GM19239 (cell line): ENCODE data around the gene PIK3CG.
"Not testable (repeated sequence)": the region's sequence is repeated elsewhere in the genome, so short reads cannot be mapped to it uniquely, and the experiment has no call there.

Experiments used
- DNase-seq: peaks from one replicate; pipeline ENCODE4 v3.0.0; 2011; ENCODE audit warnings: low spot score; ENCODE audit not compliant: insufficient read length
- FAIRE-seq: peaks from 2 replicates; lab custom pipeline; 2011; peaks lifted over from hg19 to GRCh38; lab: Jason Lieb, UNC

The PIK3CG gene

DNA sequence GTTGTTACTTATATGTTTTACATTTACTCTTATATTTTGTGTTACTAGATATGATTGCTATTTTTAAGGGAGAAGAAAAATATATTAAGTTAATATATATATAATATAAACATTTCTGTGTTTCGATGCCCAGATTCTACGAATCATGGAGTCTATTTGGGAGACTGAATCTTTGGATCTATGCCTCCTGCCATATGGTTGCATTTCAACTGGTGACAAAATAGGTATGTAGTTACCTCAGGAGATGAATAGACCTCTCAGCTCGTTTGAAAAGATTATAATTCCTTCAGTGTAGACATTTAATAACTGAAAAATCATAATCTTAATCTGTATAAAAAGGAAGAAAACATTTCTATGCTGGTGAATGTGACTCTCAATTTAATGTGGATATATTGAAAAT lies 16.9 kb downstream of the PIK3CG start:
- FAIRE-seq (no peak), DNase-seq (no peak)

DNA sequence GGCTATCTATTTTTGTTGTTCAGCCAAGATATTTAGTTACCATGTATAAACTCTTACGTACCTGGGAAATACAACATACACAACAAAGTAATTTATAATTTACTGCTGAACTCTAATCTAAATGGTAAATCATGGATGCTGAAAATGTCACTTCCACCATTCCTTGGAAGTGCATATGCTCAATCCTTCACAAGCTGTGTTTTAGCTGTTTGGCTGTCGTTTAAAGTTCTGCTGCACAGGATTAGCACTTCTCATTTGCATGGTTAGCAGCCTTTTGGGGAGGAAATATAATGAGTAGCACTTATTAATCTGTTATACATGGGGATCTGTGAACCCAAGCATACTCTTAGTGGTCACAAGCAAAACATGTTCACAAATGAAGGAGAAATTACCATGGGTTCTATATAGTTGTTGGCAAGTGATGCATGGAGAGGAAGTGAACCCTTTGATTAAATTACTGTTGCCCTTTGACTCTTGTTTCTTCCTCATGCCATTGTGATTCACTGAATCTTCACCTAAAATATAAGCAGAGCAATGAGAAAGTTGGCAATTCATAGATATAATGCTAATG lies 18.5 kb downstream of the PIK3CG start:
- peak; percentile 48 for FAIRE-seq
- no peak for DNase-seq

DNA sequence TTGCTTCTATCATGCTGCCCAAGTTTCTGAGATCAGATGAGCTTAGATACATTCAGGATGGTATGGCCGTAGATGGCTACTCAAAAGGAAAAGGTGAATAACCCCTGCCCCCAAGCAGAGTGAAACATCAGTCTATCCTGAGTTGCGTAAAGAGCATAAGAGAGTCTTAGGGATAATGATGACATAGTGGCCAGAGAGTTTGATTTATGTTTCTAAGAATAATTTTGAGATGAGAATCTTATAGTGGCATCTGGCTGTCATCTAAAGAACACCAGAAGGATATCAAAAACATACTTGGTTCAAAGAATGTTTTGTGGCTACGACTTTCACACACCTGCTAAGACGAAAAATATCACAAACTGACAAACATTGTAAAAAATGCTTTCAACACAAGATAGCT lies 20.6 kb downstream of the PIK3CG start:
- DNase-seq (no peak), FAIRE-seq (no peak)

DNA sequence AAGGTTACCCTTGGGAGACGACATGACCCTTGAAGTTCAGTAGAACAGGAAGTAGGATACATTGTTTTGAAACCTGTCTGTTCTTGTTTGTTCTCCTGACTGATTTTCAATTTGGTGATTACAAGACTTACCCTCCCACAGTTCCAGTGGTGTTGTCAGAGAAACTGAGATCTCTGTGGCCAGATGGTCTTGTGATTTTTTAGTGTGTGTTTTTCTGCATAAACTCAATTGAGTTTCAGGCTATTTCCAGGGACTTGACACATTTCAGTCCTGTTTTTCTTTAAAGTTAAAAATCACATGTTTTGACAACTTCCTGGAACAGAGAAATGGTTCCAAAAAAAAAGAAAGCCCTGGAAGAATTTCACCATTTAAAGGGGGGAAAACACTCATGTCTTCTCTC lies 22.3 kb downstream of the PIK3CG start:
- FAIRE-seq (peak; percentile 80), DNase-seq (no peak)

DNA sequence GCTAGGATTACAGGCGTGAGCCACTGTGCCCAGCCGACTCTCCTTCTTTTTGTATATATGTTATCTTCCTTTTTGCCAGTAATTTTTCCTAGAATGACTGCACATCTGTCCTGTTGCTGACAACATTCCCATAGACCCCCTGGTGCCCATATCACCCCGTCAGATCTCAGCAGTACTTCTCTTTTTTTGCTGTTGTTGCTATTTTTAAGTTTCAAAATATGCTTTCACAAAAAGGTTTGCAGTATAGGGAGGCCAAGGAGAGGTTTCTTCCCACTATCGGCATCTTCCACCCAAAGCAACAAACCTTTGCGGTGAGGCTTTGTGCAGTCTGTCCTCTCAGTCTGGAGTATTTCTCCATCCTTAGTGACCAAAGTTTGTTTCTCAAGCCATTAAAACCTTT lies 23.1 kb downstream of the PIK3CG start:
- DNase-seq = no peak
- no peak for FAIRE-seq

DNA sequence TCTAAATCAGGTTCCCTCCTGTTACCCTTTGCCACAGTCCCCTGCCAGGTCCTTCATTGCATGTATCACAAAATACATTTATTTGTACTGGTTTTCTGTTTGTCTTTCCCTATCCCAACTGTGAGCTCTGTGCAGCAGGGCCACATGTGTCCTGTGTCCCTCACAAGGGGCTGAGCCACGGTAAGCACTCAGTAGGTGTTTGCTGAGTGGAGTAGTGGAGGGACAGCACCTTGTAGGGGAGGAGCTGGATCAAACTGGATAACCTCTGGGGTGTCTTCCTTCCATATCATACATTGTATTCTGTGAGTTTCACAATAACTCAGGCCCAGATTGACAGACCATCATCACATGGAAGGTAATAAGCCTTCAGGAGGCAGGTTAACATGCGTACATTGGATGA lies 25.9 kb downstream of the PIK3CG start:
- DNase-seq (no peak), FAIRE-seq (no peak)

DNA sequence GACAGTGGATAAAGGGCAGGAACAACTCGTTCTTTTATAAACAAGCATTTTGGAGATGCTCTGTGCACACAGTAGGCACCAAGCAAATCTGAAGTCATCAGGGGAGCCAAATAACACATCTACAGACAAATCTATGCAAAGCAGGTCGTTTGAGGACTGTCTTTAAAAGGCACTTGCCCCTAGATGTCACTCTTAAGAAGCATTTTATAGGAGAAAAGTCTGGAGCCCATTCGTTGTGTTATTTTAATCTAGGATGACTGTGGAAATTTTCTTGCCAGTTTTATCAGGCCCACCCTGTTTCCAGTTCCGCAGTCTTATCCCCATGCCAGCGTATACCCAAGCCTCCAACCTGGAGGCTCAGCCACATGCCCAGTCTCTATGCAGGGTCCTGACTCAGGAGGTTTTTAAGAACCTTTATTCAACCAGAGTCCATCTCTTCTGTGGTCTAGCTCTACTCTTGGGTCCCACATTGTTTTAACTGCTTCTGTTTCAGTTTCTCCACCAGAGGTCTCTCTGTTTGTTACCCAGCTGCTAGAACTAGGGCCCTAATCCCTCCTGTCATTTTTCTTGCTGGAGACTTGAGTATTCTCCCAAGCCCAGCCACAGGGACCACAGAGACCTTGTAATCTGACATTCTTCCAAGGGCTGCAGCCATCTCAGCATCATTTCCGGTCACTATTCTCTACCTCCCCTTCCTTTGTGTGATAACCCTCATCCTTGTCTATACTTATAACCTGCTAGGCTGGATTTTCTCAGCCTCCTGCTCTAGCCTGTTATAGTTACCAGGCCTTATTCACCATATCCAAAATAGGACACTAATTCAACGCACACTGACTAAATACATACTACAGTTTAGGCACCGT lies 26.7 kb downstream of the PIK3CG start:
- DNase-seq (no peak), FAIRE-seq (peak; percentile 74)

DNA sequence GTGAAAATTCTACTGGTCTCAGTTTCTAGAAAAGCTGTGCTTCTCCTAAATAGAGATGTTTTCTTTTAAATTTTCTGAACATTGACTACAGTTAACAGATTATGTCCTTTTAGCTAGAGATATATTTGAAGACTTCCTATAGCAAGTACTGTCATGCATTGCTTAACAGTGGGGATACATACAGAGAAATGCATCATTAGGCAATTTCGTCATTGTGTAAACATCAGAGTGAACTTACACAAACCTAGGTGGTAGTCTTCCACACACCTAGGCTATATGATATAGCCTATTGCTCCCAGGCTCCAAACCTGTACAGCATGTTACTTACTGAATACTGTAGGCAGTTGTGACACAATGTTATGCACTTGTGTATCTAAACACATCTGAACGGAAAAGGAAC lies 28.5 kb downstream of the PIK3CG start:
- DNase-seq (no peak), FAIRE-seq (no peak)

DNA sequence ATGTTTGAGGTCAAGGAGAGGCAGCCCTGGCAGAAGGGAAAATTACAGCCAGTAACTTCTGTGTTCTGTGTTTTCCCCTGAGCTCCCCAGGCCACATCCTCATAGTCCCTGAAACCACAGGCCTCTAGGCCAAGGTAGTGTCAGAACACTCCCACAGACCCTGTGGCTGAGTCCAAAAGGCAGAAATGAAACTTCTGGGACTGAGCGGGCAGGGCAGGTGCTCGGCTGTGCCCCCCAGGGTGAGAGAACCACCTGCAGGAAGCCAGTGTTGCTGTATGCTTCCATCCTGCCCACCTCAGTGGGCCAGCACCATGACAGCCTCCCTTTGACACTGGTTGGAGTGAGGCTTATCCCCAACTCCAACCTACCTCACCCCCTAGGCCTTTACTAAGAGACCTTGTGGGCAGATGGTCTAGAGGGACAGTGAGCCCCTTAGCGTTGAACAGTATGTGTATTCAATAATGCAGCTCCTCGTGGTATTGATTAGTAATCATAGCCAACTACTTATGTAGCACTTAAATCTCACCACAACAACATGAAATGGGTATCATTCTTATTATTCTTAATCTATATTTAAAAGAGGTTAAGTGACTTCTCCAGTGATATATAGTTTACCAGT lies 30.3 kb downstream of the PIK3CG start:
- FAIRE-seq = peak; percentile 88
- DNase-seq = no peak

DNA sequence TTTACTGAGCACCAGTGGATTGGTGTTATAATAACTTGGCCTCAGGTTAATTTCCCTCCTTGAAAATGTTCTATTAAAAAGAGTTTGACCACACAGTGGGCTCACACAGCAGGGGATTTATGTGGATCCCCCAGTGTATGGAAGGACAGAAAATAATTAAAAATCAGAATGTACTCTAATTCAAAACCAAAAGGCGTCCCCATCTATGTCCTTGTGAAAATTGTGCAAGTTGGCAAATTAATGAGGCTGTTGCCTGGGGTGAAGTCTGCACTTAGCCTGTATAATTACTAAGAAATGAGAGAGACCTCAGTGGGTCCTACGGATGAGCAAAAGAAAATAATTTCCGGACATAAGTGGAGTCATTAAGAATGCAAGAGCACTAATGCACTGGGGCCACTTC lies 31.1 kb downstream of the PIK3CG start:
- DNase-seq (no peak), FAIRE-seq (no peak)

DNA sequence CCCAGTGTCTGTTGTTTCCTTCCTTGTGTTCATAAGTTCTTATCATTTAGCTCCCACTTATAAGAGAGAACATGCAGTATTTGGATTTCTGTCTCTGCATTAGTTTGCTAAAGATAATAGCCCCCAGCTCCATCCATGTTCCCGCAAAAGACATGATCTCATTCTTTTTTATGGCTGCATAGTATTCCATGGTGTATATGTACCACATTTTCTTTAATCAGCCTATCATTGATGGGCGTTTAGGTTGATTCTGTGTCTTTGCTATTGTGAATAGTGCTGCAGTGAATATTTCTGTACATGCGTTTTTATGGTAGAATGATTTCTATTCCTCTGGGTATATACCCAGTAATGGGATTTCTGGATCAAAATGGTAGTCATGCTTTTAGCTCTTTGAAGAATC lies 32.5 kb downstream of the PIK3CG start:
- not testable (repeated sequence) for DNase-seq, FAIRE-seq

DNA sequence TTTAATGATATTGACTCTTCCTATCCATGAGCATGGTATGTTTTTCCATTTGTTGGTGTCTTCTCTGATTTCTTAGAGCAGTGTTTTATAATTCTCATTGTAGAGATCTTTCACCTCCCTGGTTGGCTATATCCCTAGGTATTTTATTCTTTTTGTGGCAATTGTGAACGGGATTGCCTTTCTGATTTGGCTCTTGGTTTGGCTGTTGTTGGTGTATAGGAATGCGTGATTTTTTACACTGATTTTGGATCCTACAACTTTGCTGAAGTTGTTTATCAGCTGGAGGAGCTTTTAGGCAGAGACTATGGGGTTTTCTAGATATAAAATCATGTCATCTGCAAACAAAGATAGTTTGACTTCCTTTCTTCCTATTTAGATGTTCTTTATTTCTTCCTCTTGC lies 33.9 kb downstream of the PIK3CG start:
- FAIRE-seq, DNase-seq: not testable (repeated sequence)

DNA sequence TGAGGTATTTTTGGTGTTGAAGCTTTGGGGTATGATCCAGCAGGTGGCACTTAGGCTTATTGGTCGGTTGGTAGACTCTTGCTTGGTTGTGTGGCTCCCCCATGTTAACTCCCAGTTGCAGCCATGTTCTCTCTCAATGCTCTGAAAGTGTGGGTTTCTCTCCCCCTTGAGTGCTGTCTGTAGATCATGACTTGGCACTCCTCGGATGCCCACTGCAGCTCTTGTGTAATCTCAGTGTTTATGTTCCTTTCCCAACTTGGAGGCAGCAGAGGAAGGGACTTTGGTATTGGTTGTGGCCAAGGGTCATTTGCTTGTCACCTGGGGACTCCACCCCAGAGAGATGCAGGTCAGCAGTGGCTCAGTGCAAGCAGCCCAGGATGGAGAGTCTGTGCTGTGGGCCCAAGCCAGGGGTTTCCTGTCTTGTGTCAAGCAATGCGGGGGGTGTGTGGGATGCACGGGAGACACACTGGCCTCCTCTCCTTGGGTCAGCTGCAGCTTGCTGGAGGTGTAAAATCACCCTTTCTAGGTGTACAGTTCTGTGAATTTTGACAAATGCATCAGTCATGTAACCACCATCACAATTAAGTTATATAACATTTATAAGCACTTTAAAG lies 36.9 kb downstream of the PIK3CG start:
- FAIRE-seq = no peak
- no peak for DNase-seq

DNA sequence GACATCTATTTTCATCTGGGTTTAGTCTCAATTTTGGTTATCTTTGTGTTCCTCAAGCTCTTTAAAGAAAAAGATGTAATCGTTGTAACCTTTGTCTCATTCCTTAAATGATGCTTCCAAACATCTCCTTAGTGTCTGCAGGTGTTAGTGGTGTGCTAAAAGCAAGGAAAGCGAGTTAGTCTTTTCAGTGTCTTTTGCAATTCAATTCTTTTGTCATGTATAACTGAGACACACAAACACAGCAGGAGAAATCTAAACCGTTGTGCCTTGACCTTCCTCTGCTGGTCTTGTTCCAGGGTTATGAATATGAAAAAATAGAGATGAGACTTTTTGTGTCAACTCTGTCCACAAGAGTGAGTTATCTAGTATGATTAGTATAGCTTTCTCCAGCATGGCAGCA lies 40.7 kb downstream of the PIK3CG start:
- FAIRE-seq = no peak
- no peak for DNase-seq

DNA sequence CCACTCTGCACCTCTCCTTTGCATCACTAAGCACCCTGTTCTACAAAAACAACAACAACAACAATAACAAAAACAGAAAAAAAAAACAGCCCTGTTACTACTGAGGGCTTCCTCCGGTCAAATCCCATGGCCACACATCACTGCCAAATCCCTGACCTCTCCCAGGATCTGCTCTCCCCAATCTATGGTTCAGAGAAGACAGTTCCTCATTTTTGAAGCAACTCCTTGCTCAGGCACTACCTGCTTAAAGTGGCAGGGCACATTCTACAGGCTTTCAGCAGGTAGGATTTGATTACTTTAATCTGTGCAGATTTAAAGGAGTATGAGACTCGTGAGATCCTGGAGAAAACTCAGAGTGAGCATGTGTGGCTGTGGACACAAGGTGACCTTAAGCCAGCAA lies 46.9 kb downstream of the PIK3CG start:
- no peak for FAIRE-seq
- DNase-seq = no peak

DNA sequence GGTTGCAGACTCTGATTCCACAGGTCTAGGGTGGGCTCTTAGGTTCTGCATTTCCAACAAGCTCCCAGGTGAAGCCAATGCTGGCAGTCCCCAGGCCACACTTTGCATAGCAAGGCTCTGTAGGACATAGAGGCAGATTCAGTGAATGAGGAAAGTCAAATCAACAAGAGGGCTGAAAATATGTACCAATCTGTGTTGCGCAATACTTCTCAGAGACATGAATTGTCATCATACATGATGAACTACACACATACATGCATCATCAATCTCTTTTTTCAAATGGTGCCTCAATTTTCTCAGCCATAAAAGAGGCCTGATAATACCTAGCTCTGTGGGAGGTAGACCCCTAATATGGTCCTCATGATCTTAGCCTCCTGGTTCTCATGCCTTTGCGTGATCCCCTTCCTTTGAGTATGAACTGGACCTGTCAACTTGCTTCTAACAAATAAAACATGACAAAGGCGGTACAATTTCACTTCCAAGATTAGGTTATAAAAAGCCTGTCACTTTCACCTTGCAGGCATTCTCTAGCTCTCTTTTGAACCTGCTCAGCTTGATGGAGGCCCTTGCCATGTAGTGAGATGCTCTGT lies 49.0 kb downstream of the PIK3CG start:
- FAIRE-seq (no peak), DNase-seq (no peak)

DNA sequence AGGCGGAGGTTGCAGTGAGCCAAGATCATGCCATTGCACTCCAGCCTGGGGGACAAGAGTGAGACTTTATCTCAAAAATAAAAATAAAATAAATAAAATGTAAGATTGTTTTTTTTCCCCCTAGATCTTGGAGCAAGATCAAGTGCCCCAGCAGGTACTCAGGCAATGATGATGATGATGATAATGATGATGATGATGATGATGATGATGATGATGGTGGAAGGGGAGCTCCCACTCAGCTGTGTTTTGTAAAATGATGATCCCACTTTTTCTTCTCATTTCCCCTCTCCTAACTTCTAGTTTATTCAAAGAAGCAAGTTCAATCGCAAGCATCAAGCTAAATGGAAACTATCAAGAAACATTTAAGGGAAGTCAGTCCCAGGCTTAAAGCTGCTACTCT lies 50.3 kb downstream of the PIK3CG start:
- FAIRE-seq (no peak), DNase-seq (no peak)

DNA sequence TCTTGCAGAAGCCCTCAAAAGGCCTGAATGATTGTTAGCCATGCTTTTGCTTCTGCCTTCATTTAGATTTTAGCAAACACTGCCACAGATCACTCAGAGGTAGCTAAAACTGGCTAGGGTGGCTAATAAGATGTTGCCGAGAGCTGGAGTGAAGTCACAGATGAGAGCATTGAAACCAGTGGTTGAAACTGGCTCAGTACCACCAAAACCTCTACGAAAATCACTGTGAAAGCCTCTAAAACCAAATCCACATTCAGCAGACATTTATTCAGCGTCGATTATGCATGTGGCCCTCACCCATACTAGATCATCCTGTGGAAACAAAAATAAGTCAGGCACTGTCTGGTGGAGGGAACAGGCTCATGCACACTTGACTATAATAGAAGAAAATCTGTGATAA lies 50.8 kb downstream of the PIK3CG start:
- FAIRE-seq = peak; percentile 67
- peak; percentile 27 for DNase-seq

DNA sequence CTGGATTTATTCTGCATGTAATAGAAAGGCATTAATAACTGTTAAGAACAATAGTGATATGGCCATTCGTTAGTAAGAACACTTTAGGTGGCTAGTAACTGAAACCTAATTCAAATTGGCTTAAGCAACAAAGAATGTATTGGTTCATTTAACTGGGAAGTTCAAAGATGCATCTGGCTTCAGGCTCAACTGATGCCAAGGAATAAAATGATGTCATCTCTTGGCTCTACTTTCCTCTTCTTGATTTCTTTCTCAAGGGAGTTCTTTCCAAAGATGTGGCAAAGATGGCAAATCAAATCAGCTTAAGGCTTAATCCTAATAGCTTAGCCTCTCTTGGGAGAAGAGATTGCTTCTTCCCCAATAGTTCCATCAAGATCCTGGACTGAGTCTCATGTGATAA lies 51.6 kb downstream of the PIK3CG start:
- FAIRE-seq (no peak), DNase-seq (no peak)

DNA sequence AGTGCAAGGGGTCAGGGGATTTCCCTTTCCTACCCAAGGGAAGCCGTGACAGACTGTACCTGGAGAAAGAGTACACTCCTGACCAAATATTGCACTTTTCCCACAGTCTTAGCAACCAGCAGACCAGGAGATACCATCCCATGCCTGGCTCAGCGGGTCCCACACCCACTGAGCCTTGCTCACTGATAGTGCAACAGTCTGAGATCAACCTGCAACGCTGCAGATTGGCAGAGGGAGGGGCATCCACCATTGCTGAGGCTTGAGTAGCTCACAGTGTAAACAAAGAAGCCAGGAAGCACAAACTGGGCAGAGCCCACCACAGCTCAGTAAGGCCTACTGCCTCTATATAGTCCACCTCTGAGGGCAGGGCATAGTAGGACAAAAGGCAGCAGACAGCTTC lies 53.9 kb downstream of the PIK3CG start:
- DNase-seq (no peak), FAIRE-seq (no peak)

DNA sequence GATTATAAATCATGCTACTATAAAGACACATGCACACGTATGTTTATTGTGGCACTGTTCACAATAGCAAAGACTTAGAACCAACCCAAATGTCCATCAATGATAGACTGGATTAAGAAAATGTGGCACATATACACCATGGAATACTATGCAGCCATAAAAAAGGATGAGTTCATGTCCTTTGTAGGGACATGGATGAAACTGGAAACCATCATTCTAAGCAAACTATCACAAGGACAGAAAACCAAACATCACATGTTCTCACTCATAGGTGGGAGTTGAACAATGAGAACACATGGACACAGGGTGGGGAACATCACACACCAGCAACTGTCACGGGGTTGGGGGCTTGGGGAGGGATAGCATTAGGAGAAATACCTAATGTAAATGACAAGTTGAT lies 59.4 kb downstream of the PIK3CG start:
- DNase-seq, FAIRE-seq: not testable (repeated sequence)
